GM18511 (cell line): Measurements from ENCODE around the gene RGS17.
"Not testable (repeated sequence)": the region's sequence is repeated elsewhere in the genome, so short reads cannot be mapped to it uniquely, and the experiment has no call there.

Experiments
- ATAC-seq: cut with Tn5 transposase; IDR thresholded peaks from one replicate; pipeline ENCODE4 v1.9.1; 2021; ENCODE audit warnings: mild to moderate bottlenecking, moderate library complexity; ENCODE audit not compliant: unreplicated experiment

Gene RGS17

DNA sequence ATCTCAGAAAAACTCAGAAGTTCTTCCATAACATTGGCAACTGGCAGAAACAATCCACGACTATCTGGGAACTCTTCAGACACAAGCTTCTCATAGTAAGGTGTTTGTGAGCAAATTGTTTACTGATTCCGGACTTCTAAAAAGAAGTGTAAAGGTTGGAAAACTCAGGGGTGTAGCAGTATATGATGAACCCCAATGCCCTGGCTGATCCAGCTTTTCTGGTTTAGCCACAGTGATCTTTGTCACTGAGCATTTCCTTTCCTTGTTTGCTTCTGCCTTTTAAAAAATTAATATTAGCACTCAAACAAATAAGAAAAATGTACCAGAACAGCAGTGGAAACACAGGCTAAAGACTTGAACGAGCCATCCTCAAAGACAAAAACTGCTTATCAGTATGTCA is 4.9 kb downstream of the RGS17 start:
- ATAC-seq: no peak

DNA sequence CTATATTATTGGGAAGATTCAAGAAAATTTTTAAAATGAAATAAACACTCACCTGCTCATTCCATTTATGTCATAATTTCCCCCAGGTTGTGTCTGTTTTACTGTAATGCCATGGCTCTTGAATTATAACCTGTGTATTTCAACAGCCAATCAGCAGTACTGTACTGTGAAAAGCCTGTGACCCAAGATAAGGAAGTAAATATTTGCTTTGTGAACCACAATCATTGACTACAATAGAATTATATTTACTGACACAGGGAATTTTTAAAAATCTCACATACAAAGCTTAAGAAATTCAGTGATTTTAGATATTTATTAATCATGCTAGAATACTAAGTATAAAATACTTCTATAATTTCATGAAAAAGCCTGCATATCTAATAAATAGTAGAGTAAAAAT is 6.0 kb downstream of the RGS17 start:
- ATAC-seq: no peak

DNA sequence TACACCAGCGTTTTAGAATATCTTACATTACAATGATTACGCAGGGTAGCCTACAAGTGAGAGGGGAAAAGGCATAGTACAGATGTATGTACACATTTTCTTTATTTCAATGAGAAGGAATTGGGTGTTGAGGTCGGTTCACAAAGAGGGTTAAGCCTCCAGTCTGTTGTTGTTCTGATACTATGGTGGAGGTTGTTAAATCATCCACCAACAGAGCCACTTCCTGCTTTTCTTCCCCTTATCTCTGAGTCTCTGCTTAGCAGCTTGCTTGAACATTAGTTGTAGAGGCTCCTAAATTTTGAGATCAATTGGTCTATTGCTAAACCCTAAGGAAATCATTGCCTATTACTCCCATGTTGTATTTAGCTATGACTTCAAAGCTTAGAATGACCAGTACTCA is 7.3 kb downstream of the RGS17 start:
- peak; percentile 63 for ATAC-seq

DNA sequence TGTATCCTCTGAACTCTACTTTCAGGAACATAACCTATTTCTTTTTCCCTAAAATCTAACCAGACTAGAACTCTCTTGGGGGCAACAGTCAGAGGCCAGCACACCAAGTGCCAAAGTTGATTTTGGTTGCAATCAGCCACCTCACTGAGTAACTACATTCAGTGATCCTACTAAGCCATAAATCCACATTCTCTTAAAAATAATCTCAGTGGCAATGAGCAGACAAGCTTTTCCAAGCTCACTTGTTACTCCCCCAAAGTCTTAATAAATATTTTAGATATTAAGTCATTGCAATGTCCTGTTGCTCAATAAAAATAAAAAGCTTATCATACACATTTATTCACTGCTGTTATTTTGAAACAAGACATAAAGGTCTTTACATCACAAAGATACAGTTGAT is 9.8 kb downstream of the RGS17 start:
- ATAC-seq: no peak

DNA sequence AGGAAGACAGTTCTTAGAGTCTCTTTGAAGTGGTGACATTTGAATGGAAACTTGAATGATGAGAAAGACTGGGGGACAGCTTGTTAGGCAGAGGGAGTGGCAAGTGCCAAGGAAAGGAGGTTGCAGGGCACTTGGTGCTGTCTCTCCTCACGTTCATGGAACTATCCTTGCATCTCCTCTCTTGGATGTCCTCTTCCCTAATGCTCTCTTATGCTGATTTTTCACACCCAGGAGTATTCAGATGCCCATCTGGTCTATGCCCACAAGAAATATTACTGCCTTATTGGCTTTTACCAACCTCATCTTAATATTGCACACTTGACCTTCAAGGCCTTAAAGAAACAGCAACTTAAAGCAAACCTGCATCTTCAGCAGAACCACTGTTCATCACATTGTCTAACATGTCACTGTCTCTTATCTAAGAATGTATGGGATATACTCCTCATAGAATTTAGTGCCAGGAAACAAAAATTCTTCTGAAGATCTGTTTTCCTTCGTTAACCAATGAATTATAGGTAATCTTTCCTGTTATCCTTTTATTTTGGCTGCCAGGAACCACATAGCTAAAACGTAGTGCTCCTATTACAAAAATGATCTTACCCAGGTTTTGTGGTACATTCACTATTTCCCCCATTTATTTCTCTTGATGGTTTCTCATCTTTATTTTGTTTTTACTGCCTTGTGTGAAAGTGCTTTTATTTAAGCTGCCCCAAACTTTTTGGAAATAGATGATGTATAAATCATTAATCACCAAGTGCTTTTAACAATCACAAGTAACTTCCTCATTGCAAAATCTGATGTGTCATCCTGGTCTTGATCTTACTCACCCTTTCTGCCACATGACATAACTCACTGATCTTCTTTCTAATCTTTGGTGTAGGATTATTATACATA is 12.8 kb downstream of the RGS17 start:
- peak; percentile 99 for ATAC-seq

DNA sequence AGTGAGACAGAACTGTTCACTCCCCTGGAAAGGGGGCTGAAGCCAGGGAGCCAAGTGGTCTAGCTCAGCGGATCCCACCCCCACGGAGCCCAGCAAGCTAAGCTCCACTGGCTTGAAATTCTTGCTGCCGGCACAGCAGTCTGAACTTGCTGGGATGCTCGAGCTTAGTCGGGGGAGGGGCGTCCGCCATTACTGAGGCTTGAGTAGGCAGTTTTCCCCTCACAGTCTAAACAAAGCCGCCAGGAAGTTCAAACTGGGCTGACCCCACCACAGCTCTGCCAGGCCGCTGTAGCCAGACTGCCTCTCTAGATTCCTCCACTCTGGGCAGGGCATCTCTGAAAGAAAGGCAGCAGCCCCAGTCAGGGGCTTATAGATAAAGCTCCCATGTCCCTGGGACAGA is 20.0 kb downstream of the RGS17 start:
- ATAC-seq: not testable (repeated sequence)

DNA sequence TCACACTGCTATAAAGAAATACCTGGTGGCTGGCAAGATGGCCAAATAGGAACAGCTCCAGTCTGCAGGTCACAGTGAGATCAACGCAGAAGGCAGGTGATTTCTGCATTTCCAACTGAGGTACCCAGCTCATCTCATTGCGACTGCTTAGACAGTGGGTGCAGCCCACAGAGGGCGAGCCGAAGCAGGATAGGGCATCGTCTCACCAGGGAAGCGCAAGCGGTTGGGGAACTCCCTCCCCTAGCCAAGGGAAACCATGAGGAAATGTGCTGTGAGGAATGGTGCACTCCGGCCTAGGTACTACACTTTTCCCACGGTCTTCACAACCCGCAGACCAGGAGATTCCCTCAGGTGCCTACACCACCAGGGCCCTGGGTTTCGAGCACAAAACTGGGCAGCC is 20.5 kb downstream of the RGS17 start:
- not testable (repeated sequence) for ATAC-seq

DNA sequence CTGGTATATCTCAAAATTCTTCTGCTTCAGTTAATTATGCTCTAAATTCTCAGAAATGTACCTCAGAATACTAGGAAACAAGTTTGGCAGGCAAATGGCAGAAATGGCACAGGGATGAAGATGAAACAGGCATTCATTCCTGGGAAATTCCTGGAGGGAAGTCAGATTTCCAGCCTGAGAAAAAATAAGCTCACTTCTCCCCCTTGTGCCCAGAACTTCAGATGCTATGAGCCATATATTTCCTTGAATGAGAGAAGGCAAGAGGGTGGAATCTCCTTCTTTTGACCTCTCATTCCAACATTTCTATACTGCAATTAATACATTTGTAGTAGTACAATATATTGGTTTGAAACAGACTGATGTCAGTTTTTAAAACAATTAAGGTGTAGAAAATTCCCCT is 22.8 kb downstream of the RGS17 start:
- no peak for ATAC-seq

DNA sequence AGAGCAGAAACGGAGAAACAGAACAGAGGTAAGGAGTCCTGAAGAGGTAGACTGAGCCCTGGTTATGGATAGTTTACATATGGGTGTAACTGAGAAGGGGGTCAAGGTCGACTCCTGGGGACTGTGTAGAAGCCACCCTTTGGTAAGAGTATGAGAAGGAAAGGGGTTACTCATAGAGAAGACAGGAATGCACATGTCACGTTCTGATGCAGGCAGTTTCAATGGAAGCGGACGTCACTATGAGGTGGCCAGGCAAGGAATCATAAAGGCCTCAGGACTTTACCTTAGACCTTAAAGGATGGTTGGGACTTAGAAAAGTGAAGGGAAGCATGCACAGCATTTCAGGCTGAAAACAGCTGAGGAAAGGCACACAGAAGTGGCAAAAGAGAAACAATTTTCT is 25.1 kb downstream of the RGS17 start:
- no peak for ATAC-seq

DNA sequence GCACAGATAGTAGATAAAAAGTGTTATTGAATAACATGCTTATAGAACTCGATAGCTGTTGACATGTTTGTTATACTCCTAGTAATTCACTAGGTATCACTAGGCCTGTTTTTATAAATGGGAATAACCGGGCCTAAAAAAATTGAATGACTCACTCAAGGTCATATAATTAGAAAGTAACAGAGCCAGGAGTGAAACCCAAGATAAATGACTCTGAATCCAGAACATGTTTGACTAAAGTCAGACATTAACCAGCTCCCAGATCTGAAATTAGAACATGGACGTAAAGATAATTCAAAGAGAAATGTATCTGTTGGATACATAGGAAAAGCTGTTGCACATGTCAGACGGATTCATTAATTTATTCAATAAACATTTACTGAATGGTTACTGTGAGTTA is 26.9 kb downstream of the RGS17 start:
- ATAC-seq: no peak

DNA sequence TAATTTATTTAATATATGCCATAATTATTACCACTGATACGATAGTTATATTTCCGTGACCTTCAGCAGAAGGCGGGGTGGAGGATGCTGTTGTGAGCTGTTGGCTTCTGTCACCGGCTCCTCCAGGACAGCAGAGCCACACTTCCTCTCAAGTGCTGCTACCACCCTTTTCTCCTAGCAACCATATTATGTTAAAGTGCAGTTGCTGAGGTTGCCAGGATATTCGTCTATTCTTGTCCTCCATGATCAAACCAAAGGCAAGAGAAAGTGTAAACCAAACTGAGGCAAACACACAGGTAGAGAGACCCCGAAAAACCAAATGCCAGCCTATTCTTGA is 27.8 kb downstream of the RGS17 start:
- ATAC-seq: no peak

DNA sequence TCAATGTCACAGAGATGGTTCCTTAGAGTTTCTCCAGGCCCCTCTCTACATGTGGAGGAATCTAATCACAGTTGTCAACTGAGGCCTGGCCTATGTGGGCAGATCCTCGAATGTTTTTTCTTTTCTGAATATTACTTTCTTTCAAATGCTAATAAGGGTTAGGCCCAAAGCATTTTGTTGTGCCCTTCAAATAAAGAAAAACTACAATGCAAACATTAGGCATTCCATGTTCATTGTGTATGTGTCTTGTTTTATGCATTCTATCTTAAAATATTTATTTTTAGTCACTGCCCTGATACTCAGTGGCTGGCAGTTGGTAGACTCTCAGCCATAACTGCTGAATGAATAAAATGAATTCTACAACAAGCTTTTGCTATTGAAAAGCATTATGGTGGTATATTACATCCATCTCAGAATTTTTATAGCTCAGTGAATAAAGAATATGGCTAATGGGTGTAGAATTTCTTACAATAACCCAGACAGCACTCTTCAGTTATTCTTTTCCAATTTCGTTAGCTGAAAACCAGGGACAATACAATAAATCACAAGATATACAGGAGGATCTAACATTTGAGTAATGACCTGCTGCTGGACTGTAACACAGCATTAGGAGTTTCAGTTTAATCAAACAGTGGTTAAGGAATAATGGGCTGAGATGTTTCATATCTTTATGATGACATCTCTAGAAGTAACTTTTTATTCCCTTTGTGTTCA is 28.3 kb downstream of the RGS17 start:
- no peak for ATAC-seq

DNA sequence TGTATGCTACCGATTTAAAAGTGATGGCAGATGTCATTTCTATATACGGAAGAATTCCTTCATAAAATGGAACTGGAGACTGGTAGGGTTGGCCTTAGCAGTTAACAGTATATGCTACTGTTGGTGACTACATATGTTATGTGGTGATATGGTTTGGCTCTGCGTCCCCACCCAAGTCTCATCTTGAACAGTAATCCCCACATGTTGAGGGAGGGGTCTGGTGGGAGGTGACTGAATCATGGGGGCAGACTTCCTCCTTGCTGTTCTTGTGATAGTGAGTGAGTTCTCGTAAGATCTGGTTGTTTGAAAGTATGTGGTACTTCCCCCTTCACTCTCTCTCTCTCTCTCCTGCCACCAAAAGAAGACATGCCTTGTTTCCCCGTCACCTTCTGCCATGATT is 29.6 kb downstream of the RGS17 start:
- ATAC-seq: no peak

DNA sequence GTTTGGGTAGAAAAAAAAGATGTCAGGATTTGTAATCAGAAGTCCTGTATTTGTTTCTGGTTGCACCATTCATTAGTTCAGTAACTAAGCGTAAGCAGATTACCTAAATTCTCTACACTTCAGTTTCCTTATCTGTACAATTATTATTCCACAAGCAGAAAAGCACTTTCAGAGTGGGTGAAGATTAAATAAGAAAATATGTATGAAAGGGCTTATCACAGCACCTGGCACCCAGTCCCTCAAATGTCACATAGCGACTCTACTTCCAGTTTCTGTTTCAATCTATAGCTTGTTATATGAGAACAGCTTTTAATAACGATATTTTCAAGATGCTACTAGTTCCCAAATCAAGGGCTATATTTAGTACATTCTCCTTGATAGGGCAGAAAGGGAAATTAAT is 31.4 kb downstream of the RGS17 start:
- peak; percentile 64 for ATAC-seq

DNA sequence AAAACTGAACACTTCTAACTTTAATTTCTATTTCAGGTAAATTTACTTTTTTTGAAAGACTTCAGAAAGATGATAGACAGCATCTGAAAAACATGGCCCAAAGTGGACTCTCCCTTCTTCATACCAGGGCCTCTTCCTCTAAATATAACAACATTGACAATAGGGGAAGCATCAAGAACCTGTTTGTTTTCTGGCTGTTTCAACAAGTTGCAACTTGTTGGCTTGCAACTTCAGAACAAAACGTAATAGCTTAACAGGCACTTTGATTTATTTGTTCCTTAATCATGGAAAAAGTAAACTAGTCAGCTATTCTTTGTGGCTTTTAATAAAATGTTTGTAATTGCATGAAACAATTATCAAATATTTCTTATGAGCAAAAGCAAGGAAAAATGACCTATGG is 34.3 kb downstream of the RGS17 start:
- no peak for ATAC-seq

DNA sequence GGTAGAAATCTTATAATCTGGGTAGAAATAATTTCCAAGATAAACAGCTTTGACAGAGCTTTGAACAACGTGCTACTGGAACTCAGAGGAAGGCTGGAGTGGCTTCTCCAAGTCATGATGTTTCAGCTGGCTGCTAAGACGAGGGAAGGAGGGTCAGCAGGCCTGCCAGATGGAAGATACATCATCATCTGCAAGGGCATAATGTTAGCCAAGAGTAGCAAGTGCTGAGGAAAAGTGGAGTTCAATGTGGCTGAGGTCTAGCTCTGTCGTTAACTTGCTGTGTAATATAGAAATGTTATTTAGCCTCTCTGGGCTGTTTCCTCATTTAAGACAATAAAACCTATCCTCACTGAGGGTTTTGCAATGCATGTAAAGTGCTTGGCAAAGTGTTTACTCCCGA is 35.1 kb downstream of the RGS17 start:
- ATAC-seq: no peak

DNA sequence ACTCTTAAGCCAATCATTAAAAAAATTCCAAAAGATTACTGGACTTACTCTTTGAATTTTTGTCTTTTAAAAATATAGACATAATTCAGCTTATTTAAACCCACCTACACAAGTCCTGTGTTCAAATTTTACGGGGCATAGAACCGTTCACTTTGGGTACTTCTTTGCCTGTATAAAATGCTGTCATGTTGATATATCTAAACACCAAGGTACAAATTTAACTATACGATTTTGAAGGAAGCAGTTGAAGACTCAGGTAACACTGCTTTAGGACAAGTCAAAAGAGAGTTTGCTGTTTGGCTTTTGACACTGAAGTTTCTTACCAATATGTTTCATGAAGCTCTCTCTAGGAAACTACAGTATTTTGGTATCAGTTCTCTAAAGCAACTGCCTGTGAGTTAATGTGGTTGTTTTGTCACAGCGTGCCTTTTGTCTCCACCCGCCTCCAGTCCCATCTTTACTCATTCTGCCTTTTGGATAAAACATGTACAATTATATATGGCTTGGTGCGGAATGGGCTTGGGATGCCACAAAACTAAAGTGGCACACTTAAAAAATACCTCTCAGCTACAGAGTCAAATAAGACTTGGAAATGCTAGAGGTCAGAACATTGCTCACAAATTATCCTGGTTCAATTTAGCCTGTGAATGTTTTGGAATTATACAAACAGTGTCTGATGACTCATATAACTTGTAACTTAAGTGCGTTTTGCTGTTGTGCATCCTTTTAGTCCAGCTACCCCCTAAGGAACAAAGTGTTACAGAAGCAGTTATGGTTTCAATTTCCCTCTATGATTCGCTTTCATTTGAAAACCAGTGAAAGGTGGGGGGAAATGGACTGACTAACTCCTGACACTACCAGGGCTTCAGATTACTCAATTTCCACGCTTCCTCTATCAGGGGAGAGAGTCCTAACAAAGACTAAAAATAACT is 38.7 kb downstream of the RGS17 start:
- peak; percentile 87 for ATAC-seq

DNA sequence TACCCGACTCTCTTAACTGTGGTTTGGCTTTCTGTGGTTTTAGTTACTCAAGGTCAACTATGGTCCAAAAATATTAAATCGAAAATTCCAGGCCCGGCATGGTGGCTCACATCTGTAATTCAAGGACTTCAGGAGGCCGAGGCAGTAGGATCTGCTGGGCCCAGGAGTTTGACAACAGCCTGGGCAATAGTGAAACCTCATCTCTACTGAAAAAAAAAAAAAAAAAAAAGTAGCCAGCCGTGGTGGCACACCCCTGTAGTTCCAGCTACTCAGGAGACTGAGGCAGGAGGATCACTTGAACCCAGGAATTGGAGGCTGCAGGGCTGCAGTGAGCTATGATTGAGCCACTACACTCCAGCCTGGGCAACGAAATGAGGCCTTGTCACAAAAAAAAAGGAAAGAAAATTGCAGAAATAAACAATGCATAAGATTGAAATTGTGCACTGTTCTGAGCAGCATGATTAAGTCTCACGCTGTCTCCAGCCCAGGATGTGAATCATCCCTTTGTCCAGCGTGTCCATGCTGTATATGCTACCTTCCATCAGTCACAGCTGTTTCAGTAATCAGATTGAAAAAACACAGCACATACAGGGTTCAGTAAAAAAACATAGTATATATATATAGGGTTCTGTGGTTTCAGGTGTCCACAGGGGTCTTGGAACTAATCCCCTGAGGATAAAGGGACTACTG is 40.7 kb downstream of the RGS17 start:
- ATAC-seq: no peak

DNA sequence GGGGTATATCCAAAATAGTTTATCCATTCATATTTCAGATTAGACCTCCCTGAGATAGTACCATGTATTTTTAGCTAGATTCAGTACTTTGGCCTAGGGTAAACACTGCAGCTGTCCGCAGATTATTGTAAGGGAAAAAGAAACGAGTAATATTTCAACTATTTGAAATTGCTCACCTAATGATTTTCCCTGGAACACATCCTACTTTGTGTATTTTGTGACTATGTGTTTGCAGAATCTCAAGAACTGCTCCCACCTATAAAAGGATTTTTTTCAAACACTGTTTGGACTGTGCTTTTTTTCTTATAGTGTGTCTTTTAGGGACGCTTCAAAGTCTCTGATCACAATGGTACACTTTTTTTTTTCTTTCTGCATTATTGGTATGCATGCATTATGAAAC is 42.3 kb downstream of the RGS17 start:
- ATAC-seq: no peak

DNA sequence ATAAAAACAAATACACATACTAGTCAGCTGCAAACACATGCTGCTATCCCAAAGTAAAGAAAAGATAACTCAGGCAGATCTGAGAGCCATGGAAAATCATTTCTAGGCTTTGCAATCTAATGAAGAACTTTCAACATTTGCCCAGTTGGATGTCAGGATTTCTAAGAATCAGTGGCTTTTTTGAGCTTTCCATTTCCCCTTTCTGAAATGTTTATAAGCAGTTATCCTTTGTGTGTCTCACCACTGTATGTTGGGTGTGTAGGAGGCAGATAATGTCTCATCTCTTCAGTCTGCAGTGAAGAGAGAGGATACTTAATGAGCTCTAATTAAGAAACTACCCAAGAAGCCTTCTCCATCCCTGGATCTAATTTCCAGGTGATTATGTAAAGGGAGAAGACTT is 43.6 kb downstream of the RGS17 start:
- ATAC-seq: no peak
